Measurements from ENCODE around the gene DNER. TPM values are rescaled to one million over a fixed set of nuclear protein-coding genes. Genes with fewer than 3 reads are reported as not detected.

Gene DNER
- polyA plus RNA-seq, 1 donor (not counting 4 experiments of a cell fraction or from before 2014, with no cell fraction given) = 8.5 TPM

- H3K9me1 ChIP-seq (ENCODE audit: control insufficient read depth, extremely low read depth, insufficient read depth, low read length) = no peaks in the 10 kb centered on the region
- H4K20me1 ChIP-seq (ENCODE audit: control insufficient read depth, extremely low read depth, insufficient read depth, low read length) = no peaks in the 10 kb centered on the region
- no peak overlapping the region for H2AFZ ChIP-seq (ENCODE audit: control insufficient read depth, low read length)
- TF ChIP-seq EZH2 (IDR thresholded peaks at IDR 0.05; ENCODE audit: low read length) (no peak), CTCF (optimal IDR thresholded peaks at IDR 0.05 in 1 of 3, IDR thresholded peaks at IDR 0.05 in 1 of 3, conservative IDR thresholded peaks at IDR 0.05 in 1 of 3; ENCODE audit: extremely low read depth in 1 of 3, insufficient read depth in 2 of 3, low read length in 3 of 3) (no peak)
- no peak overlapping the region for H3K9ac ChIP-seq (ENCODE audit: control insufficient read depth, extremely low read depth, insufficient read depth, low read length)
- H3K9me3 ChIP-seq (ENCODE audit: control insufficient read depth, low read depth, low read length) = no peaks in the 10 kb centered on the region
- H3K4me2 ChIP-seq (ENCODE audit: control insufficient read depth, extremely low read depth, insufficient read depth, low read depth, low read length) = no peak overlapping the region
- no peaks in the 10 kb centered on the region for H3K79me2 ChIP-seq (ENCODE audit: control insufficient read depth, insufficient read depth, low read length)
- DNase-seq (ENCODE audit: low read depth, low spot score) (no peak), FAIRE-seq (no peak)
- no peaks in the 10 kb centered on the region for H3K27me3 ChIP-seq (ENCODE audit: control insufficient read depth, extremely low read depth, insufficient read depth, low read length)
- H3K4me1 ChIP-seq (ENCODE audit: control insufficient read depth, extremely low read depth, insufficient read depth, low read length) = no peaks in the 10 kb centered on the region
- dilution Hi-C loops (cut with MboI; ENCODE audit: extremely low pct_ligation_motif_present, low sequenced_read_pairs) = no loop called here
- H3K4me3 ChIP-seq (ENCODE audit: control insufficient read depth in 2 of 3, extremely low read depth in 1 of 3, insufficient read depth in 2 of 3, low read depth in 1 of 3, low read length in 3 of 3) = no peak overlapping the region
- no peak overlapping the region for H3K27ac ChIP-seq (ENCODE audit: control insufficient read depth, insufficient read depth, low read length)
- H3K36me3 ChIP-seq (ENCODE audit: control insufficient read depth in 2 of 2, extremely low read depth in 1 of 2, insufficient read depth in 2 of 2, low read length in 2 of 2) = no peaks in the 10 kb centered on the region
These were observed 91.6 kb downstream of the DNER start for GRCh38 chr2:229622495-229623355.

- FAIRE-seq (no peak), DNase-seq (ENCODE audit: low read depth, low spot score) (no peak)
- dilution Hi-C loops (cut with MboI; ENCODE audit: extremely low pct_ligation_motif_present, low sequenced_read_pairs) = no loop called here
- TF ChIP-seq CTCF (optimal IDR thresholded peaks at IDR 0.05 in 1 of 3, IDR thresholded peaks at IDR 0.05 in 1 of 3, conservative IDR thresholded peaks at IDR 0.05 in 1 of 3; ENCODE audit: extremely low read depth in 1 of 3, insufficient read depth in 2 of 3, low read length in 3 of 3) (no peak), EZH2 (IDR thresholded peaks at IDR 0.05; ENCODE audit: low read length) (no peak)
- no peaks in the 10 kb centered on the region for H3K36me3 ChIP-seq (ENCODE audit: control insufficient read depth in 2 of 2, extremely low read depth in 1 of 2, insufficient read depth in 2 of 2, low read length in 2 of 2)
- H3K4me1 ChIP-seq (ENCODE audit: control insufficient read depth, extremely low read depth, insufficient read depth, low read length) = no peaks in the 10 kb centered on the region
- no peak overlapping the region for H2AFZ ChIP-seq (ENCODE audit: control insufficient read depth, low read length)
- H3K9ac ChIP-seq (ENCODE audit: control insufficient read depth, extremely low read depth, insufficient read depth, low read length) = no peak overlapping the region
- H3K9me3 ChIP-seq (ENCODE audit: control insufficient read depth, low read depth, low read length) = no peaks in the 10 kb centered on the region
- H3K4me2 ChIP-seq (ENCODE audit: control insufficient read depth, extremely low read depth, insufficient read depth, low read depth, low read length) = no peak overlapping the region
- H4K20me1 ChIP-seq (ENCODE audit: control insufficient read depth, extremely low read depth, insufficient read depth, low read length) = no peaks in the 10 kb centered on the region
- H3K27ac ChIP-seq (ENCODE audit: control insufficient read depth, insufficient read depth, low read length) = no peak overlapping the region
- H3K9me1 ChIP-seq (ENCODE audit: control insufficient read depth, extremely low read depth, insufficient read depth, low read length) = no peaks in the 10 kb centered on the region
- no peaks in the 10 kb centered on the region for H3K79me2 ChIP-seq (ENCODE audit: control insufficient read depth, insufficient read depth, low read length)
- H3K4me3 ChIP-seq (ENCODE audit: control insufficient read depth in 2 of 3, extremely low read depth in 1 of 3, insufficient read depth in 2 of 3, low read depth in 1 of 3, low read length in 3 of 3) = no peak overlapping the region
- H3K27me3 ChIP-seq (ENCODE audit: control insufficient read depth, extremely low read depth, insufficient read depth, low read length) = no peaks in the 10 kb centered on the region
These were observed 93.6 kb downstream of the DNER start for GRCh38 chr2:229620759-229621158.

All from keratinocyte (primary cell).